NCI-H1105 treated with DMSO at 0.1 percent for 48 hours (cell line): ENCODE measurements around the gene COL13A1.

Experiments used
- DNase-seq: peaks from one replicate; lab custom pipeline; 2025; lab: John Stamatoyannopoulos, UW

The COL13A1 gene

DNA sequence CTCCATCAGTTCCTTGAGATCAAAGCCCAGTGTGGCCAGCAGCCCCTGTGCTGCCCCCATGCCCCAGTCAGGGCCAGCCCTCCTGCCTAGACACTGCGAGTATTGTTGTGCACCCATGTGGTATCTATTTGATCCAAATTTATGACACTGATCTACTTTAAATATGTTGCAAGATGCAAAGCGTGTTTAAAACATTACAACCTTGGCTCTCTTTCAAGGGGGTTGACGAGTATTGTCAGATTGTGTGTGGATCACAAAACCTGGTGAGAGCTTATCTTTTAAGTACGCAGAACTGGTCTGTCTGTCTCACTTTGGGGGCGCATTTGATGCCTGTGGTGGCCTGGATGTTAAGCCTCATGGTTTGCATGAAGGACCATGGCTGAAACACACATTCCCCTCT is 108.9 kb downstream of the COL13A1 start:
- no peak for DNase-seq

DNA sequence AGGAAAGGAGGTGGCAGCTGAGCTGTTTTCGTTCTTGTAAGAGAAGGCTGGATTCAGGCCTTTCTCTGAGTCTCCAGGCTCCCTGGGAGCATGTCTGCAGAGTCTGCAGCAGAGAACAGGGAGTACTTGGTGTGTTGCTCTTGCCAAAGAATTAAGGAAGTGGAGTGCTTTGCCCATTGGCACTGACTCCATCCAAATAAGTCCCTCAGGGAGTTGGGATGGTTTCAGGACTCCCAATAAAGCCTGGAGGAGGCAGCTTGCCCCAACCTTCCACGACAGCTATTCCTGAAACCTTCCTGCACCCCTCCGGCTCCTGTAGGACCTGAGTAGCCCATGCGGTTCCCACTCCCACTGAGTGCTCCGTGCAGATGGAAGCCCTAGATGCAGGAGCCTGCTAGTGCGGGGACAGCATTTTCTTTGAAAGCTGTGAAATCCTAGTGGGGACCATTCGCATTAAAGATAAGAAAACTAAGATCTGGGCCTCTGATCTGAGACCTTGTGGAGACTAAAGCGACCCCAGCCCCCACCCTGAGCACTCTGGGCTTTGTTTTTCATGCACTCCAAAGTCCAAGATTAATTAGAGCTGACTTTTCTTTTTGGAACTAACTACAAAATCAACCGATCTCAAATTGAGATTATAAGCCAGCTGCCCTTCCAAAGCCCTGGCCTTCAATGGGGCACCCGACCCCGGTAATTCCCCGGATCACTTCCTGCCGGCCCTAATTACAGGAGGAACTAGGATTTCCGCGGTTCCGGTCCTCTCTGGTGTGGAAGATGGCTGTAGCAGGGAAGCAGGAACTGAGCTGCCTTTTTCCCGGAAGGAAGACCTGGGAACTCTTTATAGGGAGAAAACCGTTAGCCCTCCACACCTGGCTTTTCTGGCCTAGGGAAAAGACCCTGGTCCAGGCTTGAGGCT is 110.2 kb downstream of the COL13A1 start:
- DNase-seq, result no peak

GRCh38 chr10:69912589-69912988 is 110.9 kb downstream of the COL13A1 start:
- DNase-seq, result no peak

DNA sequence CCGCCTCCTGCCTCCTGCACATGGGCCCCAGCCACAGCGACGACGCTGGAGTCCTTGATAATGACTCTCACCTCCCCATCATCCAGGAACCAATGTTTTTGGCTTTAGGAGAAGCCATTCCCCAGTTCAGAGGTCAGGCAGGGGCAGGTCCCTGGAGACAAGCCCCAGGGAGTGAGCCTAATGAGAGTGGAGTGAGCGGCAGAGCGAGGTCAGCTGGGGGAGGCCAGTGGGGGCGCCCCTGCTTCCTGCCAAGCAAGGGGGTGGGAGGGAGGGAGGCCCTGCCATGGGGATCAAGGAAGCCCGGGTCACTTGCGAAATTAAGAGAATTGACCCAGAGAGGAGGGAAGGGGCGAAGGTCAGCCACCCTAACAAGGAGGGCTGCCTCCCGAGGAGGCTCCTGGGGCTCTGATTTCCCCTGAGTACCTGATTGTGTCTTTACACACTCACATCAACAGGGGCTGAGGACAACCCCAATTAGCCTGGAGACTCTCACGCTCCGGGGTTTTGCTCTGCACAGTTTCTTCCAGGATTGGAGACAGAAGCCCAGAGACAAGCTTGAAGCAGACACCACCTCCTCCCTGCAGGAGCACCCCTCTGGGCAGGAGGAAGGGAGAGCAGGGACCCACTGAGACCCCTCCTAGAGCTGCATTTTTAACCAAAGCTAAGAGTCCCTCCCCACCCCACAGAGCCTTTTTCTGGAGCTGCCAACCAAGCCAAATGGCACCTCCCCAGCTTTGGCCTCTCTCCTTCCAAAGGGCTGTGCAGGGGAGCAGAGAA is 112.1 kb downstream of the COL13A1 start:
- no peak for DNase-seq

DNA sequence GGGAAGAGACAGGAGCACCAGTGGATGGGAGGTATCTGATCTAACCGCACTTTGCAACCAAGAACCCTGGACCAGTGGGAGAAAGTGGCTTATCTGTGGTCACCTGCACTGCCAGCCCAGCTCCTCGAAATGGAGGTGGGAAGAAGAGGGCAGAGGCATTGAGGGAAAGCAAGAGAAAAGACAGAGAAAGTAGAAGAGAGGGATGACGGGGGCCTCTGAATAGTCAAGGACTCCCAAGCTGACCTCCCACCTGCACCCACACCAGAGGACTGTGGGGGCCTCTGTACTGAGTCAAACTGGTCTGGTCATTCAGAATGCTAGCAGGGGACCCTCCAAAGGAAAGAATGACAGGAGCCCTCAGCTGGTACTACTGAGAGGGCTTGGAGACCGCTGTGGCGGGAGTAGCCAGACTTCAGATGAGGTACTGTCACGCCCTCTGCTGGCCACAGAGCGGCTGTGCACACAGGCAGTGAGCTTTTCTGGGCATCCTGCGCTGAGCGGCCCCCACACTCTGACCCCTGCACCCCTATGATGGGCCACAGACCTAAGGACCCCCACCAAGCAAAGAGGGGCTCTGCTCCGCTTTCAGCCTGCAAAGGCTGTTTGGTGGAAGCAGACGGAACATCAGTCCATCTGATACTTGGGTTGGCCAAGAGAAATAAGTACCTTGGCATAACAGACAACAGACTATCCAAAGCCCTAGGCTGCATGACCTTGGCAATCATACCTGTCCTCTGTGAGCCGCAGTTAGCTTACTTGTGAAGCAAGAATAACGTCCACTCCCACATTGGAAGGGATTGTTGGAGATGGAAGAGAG is 112.9 kb downstream of the COL13A1 start:
- peak; percentile 34 for DNase-seq

DNA sequence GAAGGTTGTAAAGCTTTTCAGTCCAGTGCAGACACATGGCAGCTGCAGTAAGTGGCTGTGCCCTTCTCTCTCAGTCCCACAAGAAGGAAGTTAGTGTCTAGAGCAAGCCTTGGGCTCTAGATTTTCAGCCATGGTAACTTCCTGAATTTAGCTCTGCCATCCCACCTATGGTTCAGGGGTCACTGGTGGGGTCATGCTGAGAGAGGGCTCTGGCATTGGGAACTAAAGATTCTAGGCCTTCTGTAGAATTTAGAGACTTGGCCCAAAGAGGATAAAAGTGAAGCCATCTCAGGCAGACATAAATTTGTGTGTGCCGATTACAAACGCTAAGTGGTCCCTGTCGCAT is 113.5 kb downstream of the COL13A1 start:
- DNase-seq, result no peak

GRCh38 chr10:69916118-69916517 is 114.4 kb downstream of the COL13A1 start:
- no peak for DNase-seq

DNA sequence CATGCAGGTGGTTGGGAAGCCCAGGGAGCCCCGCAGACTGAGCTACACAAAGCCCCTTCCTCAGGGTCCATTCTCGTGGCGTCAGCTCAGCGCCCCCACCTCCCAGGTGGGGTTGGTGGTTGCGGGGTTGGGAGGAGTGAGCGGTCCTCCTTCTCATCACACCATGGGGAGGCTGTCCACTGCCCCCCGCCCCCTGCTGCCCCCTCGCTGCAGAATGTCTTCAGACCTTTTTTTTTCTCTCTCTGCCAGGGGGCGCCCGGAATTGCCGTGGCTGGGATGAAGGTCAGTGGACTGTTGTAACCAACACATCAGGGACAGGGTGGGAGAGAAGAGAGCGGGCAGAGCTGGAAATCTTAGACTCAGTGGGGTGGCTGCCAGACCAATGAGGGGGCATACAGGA is 116.3 kb downstream of the COL13A1 start:
- DNase-seq, result no peak

DNA sequence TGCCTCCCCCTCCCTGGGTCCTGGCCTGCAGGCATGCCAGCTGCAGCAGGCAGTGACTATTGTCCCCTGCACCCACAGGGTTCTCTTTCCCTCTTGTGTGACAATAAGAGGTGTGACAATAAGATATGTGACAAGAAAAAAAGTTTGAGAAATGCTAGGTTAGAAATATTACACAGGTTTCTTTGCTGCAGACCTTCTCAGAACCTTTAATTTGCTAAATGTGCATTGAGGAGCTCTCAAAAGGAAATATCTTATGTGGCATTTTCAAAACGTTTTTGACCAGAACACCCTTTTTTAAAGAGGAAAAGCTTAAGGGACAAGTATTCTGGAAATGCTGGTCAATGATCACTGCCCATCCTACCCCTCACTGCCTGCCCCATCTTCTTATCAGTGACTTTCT is 117.5 kb downstream of the COL13A1 start:
- DNase-seq, result no peak

DNA sequence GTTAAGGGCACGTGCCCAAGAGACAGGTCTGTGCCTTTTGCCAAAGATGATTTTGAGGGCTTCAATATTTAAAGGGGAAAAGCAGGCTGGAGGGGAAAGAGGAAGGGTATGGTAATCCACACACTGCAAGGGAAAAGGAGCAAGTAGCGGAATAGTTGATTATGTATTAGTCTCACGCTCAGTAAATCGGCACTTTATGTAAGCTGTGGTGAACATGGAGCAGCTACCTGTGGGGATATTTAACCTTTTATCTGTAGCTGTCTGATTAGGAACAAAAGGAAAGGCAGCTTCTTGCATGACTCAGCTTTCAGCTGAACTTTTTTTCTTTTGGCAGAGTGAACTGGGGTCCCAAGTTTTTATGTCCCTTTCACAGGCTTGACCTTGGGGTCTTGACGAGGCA is 123.4 kb downstream of the COL13A1 start:
- DNase-seq, result no peak

DNA sequence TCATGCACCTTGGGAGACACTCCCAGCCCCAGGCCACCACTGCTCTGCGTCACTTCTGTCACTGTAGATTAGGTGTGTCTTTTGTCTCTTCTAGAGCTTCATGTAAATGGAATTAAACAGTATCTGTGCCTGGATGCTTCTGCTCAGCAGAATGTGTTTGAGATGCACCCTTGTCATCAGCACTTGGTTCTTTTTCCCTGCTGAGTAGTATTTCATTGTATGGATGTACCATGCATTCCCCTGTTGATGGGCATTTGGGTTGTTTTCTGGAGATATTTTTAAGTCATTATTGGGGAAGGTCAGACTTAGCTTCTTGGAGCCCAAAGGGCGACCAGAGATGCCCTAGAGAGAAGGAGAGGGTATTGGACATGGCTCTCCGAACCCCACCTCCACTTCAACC is 126.6 kb downstream of the COL13A1 start:
- DNase-seq, result no peak

DNA sequence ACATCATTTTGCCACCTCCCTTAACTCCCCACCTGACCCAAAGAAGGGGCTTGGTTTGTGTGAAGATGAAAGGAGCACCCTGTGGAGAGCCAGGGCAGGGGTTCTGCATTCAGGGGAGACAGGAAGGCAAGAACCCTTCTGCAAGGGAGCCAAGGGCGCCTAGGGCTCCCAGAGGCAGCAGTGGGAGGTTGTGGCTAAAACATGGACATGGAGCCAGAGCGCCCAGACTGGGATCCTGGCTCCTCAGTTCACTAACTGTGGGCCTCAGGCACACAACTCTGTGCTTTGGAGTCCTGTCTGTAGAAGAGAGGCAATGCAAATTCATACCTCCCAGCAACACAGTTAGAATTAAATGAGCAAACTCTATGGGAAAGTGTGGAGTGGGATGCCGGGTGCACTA is 127.9 kb downstream of the COL13A1 start:
- no peak for DNase-seq

- no peak for DNase-seq
Observed at GRCh38 chr10:69934768-69935167, 133.1 kb downstream of the COL13A1 start.

DNA sequence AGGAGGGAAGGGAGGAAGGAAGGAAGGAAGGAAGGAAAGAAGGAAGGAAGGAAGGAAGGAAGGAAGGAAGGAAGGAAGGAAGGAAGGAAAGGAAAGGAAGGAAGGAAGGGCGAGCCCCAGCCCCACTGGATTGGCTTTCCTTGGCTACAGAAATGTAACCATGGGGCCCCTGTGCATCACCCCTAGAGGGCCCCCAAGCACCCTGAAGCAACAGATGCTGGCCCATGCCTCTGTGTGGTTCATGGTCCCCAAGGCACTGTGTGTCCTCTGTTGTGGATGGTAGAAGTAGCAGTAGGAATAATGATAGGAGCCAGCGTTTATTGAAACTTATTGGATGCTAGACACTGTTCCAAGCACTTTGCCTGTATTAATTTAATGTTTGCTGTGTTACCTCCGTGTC is 134.4 kb downstream of the COL13A1 start:
- DNase-seq, result no peak

DNA sequence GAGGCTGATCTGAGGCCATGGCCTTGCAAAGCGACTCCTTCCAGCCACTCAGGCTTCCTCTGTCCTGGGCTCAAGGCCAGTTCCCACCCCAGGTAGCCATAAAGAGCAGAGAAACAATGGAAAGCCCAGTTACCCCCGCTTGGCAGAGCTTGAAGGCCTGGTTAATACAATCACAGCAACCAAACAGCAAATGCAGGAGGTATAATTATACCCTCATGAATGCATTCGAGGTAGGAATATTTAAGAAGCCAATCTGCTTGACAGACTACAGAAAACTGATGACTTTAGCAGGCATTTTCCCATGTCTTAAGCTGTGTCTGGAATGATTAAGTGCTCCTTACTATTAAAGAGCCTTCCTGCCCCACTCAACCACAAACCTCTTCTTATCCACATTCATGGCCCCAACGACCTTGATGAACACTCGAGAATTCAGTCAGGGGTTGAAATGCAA is 136.9 kb downstream of the COL13A1 start:
- DNase-seq, result no peak

- DNase-seq, result no peak
Observed at GRCh38 chr10:69939061-69939460, 137.4 kb downstream of the COL13A1 start.

GRCh38 chr10:69939481-69939880 is 137.8 kb downstream of the COL13A1 start:
- no peak for DNase-seq

DNA sequence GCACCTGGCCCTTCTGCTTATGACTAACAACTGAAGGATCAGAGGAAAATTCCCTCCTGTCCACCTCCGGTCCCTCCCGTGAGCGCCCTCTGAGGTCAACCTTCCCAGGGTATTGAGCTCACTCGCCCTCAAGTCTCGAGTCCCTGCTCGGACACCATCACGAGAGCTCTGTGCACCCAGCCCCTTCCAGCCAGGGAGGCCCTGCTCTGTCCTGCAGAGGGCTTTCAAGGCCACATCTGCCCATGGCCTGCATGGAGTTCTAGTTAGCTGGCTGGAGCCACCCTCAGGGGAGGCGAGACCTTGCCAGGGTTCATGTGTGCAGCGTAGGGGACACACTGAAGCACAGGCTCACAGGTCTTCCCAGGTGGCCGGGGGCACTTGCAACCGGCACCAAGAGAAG is 140.0 kb downstream of the COL13A1 start:
- no peak for DNase-seq

GRCh38 chr10:69943292-69943820 is 141.7 kb downstream of the COL13A1 start:
- DNase-seq, result no peak

DNA sequence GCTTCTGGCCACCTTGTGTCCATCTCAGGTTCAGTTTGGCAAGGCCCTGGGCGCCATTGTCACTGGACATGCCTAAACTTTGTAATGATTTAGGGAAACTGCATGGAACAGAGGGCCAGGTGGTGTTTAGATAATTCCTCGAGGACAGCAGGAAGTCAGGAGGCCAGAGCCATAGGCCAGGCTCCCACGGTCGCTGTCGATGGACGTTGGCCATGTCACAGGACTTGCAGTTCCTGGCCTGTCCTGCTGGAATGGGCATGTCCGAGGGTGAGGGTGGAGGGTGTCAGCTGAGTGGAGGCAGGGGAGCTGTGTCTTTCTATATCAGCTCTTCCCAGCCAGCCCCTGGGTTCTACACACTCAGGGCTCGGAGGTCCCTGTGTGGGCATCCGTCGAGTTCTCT is 143.1 kb downstream of the COL13A1 start:
- no peak for DNase-seq

DNA sequence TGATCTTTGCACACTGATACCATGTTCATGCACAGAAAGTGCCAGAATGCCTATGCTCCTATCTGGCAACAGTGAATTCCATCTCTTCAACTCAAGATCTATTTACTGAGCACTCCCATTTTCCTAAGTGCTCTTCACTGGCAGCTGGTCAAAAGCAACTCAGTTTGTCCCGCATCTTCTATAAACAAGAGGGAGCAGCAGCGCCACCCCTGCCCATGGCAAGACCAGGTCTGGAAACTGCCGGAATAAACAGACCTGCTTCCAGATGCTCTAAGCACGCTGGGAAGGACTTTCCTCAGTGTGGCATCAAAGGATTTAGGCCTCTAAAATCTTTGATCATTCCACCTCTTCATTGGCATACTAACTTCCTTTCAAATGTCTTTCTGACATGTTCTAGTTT is 146.6 kb downstream of the COL13A1 start:
- peak; percentile 12 for DNase-seq

DNA sequence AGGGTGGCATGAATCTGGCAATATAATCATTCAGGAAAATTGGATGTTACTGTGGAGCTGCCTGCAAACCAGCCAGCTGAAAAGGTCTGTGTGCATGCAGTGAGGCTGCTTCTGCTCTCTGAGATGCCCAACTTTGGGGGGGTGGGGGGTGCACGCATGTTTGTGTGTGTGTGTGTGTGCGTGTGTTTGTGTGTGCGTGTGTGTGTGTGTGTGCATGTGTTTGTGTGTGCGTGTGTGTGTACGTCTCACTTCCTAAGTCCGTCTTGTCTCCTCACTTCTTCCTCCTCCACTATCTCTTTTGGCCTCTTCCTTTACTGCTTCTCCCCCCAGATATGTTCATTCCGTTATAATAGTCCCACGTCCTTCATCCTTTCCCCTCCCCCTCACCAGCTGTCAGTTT is 148.1 kb downstream of the COL13A1 start:
- DNase-seq, result no peak
